Hematopoietic multipotent progenitor cell (in vitro differentiated cells): ENCODE measurements around the gene CEP128. TPM values are rescaled to one million over a fixed set of nuclear protein-coding genes. Genes with fewer than 3 reads are reported as not detected.
A peak's percentile ranks its signal among the peaks of the same experiment; 100 is the strongest.

Experiments
- DNase-seq, 3 donors: peaks; one replicate each; pipeline ENCODE4 v3.0.0-alpha.2; 2011 to 2015; ENCODE audit warnings: low read depth in 2 of 3, low spot score in 2 of 3
- total RNA-seq: library from RNA; depleted of rRNA; stranded (reverse); fragments of >200 nt; gene quantifications from one replicate; pipeline ENCODE4 v1.2.3, GENCODE V29; 2012

The CEP128 gene
- total RNA-seq, 1 donor, result 3.5 TPM

GRCh38 chr14:80781972-80782367, 159.6 kb downstream of the CEP128 start:
- no peak for DNase-seq

GRCh38 chr14:80780500-80780899, 161.0 kb downstream of the CEP128 start:
- no peak for DNase-seq

DNA sequence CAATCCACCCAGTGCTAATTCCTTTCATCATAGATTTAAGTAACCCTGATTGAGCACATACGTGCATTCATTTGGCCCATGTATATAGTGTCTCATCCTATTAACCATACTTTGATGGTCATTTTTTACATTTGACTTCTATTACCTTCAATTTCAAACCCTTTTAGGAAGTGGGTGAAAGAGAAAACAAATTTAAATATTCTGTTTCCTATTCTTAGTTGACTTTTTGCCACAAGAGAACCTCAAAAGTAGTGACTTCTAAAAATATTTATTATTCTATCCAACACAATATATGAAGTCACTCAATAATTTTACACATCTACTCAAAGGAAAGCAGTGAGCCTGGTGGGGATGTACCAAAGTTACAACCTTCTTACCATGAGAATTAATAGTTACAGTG, 164.9 kb downstream of the CEP128 start:
- no peak for DNase-seq

DNA sequence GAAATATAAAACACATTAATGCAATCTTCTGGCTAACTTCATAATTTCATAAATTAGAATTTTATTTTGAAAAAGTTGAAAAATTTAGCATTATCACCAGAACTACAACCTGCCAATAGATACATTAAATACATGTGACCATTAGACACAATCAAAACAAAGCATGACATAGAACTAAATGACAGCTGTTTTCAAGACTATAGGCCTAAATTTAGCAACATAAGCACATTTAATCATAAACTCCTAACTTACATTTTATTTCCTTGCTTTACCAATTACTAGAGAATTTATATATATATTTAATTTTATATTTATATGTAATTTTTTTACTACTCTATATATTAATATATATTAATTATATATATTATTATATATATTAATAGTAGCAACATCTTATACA, 165.4 kb downstream of the CEP128 start:
- DNase-seq, result no peak

- no peak for DNase-seq
Measured at GRCh38 chr14:80772504-80772903, 169.0 kb downstream of the CEP128 start.

- DNase-seq, result no peak
Measured at GRCh38 chr14:80771201-80771600, 170.3 kb downstream of the CEP128 start.

GRCh38 chr14:80770114-80770908, 171.2 kb downstream of the CEP128 start:
- no peak for DNase-seq

GRCh38 chr14:80768646-80769045, 172.9 kb downstream of the CEP128 start:
- DNase-seq, result no peak

- DNase-seq, result no peak
Measured at GRCh38 chr14:80764921-80765507, 176.5 kb downstream of the CEP128 start.

DNA sequence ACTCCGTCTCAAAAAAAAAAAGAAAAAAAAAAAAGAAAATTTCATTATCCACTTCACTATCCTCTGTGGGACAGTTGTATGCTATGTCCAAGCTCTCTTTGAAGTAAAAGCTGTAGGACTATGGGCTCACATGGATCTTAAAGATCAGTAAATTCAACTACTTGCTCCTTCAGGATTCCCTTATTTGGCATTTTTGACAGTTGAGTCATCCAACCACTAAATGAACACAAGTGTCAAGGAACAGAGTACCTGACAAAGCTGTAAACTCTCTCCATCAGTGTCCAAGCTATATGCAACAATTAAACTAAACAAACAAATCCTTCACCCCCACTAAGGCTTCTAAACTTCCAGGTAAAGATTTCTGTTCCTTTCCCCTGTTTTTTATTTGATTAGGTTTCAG, 177.0 kb downstream of the CEP128 start:
- DNase-seq, result no peak

DNA sequence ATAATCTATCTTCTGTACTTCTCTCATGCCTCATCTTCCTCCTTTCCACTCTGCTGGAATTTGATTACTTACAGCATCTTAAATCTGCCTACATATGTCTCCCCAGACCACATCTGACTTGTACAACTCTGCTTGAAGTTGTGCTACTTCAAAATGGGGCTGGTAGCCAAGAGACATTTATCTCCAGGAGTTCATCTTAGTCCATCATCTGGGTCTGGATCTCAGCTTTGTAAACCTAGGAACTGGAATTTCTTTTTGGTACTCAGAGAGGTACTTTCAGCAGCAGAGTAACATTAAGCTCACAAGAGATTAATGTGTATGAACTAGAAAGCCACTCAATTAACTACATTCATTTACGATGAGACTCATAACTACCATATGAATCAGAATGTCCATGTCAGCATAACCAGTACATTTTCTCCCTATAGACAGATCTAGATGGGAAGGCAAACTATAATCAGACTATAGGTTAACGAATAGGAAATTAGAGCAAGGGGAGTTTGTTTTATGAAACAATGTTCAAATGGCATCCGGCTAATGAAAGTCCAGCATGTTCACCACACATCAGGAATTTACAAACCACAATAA, 178.8 kb downstream of the CEP128 start:
- DNase-seq, result no peak

DNA sequence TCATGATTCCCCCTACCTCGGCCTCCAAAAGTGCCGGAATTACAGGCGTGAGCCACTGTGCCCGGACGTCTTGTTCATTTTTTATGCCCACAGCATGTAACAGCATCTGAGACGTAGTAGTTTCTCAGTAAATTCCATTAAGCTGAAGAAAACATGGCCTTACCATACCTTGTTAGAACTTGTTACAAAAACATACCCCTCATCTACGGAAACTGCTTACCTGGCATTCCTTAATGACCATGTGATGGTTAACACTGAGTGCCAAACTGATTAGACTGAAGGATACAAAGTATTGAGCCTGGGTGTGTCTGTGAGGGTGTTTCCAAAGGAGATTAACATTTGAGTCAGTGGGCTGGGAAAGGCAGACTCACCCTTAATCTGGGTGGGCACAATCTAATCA, 186.8 kb downstream of the CEP128 start:
- DNase-seq, result no peak

DNA sequence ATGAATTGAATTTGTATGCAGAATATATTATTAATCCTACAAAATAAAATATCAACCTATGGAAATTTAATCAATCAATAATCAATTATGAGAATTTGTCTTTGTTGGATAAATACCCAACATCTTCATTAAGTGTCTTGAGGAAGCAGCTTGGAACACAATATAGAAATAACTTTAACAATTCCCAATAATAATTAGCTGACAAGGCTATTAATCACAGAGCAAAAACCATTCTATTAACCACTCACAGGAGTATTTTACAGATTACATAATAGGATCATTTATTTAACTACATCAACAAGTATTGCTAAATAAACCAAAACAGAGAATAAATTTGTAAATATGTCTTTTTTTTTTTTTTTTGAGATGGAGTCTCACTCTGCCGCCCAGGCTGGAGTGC, 190.3 kb downstream of the CEP128 start:
- no peak for DNase-seq

- DNase-seq, result no peak
Measured at GRCh38 chr14:80726211-80726610, 215.3 kb downstream of the CEP128 start.

DNA sequence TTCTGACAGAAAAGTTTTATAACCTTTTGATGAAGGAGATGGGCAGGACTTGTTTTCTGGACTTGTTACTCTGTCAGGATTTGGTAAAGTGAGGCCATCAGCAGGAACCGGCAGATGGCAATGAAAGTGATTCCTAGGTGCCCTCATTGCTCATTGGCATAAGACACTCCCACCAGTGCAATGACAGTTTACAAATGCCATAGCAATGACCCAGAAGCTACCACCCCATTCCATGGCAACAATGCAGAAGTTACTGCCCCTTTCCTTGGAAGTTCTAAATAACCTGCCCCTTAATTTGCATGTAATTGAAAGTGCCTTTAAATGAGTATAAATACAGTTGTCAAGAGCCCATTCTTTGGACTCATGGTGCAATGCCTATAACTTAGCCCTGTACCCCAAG, 222.6 kb downstream of the CEP128 start:
- DNase-seq, result no peak

GRCh38 chr14:80714474-80714873, 227.1 kb downstream of the CEP128 start:
- DNase-seq, result peak in 2 of 3 donors; percentile 14 to 62

- DNase-seq, result no peak
Measured at GRCh38 chr14:80713076-80713850, 228.3 kb downstream of the CEP128 start.

DNA sequence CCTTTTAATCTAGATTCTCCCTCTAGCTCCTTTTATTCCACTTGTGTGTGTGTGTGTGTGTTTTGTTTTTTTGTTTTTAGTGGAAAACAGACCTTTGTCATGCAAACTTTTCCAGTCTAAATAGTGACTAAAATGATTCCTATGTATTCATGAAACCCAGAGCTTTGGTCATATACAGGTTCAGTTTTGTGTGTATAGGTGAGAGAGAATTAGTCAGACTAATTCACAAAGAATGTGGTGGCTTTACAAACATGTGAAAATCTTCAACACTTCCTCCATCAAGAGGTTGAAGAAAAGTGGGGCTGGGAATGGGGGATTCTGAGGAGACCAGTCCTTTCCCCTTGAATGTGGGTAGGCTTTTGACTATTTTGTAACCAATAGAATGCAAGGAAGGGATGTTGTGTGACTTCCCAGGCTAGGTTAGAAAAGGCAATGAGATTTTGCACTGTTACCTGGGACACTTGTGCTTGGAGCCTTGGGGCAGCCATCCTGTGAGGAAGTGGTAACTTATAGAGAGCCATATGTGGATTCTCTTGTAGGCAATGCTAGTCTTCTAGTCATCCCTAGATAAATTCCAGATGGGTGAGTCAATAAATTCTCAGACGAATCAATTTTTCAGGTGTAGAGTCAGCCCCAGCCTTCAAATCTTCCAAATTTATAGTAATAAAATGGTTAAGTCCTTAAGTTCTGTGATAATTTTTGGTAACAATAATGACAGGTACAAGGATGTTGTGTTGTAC, 236.1 kb downstream of the CEP128 start:
- DNase-seq, result no peak

DNA sequence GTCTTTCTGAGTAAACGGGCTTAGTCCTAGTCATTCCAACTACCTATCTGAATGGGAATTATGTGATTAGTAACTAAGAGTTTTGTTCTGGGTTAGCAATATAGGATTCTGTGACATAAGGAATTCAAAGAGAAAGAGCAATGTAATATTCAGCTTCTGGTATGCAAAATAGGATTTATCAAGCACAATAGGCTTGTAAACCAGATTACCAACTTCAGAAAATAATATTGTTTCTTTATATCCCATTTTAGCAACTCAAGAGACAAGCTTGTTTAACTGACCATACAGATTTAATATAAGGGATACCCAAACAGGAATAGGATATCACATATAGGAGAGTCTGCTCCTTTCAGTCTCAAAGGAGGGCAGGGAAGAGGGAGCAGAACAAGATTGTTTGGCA, 240.9 kb downstream of the CEP128 start:
- no peak for DNase-seq

GRCh38 chr14:80699861-80700260, 241.7 kb downstream of the CEP128 start:
- DNase-seq, result no peak

- no peak for DNase-seq
Measured at GRCh38 chr14:80698974-80699373, 242.6 kb downstream of the CEP128 start.
